Measurements from ENCODE around the gene RDX. TPM values are rescaled to one million over a fixed set of nuclear protein-coding genes. Genes with fewer than 3 reads are reported as not detected.

The RDX gene
- total RNA-seq, 1 donor from 2014 or later: 54.2 TPM

DNA sequence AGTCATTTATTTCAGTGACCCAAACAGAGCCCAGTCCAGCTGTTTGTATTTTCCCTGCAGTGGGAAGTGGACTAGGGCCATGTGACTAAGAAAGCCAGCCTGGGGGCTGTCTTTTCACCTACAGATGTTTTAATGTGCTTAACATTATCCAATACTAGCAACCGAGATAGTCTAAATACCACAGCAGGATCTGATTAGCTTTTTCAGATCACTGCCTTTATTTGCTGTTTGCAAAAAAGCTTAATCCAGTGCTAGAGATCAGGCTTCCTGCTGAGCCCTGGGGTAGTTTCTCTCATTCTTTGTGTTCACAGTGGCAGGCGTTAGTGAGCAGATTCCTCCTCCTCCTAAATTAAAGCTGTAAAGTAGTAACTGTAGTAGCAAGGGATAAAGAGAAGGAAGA is 168.3 kb downstream of the RDX start:
- ATAC-seq: no peak

DNA sequence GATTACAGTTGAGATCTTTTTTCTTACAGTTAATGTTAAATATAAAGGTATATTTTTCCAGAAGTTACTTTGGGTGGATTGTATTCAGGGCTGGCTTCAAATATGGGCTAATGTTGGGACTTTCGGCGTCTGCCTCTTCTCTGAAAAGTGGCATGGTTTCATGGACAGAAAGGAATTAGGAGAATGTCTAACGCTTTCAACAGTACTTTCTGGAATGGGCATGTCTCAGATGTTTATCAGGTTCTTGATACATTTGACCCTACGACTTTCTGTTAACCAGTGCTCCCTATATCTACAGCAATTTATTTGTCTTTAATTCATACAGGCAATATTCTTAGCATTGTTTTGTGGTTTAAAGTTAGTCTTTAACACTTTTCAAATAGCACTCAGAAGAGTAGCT is 169.5 kb downstream of the RDX start:
- ATAC-seq: no peak

DNA sequence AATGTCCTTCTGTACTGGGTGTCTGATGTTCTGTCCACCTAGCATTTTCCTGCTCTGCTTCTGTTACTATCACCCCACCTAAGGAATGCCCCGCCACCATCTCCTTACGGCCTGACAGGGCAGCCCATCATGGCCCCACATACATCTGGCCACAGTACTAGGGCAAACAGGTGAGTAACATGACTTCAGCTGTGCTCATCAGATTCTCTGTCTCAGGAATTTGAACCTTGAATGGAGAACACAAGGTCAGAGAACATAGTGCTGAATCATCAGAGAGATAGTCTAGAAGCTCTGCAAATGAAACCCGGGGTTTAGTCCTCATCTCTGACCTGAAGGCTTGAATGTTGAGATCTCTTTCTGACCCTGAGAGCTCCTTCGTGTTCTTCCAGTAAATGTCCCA is 170.8 kb downstream of the RDX start:
- no peak for ATAC-seq

Other genes with a start within 250 kb of the RDX start
- 4.6 TPM for gene ZC3H12C, start 203.2 kb downstream of the RDX start, total RNA-seq
- 9.7 TPM for gene FDX1, start 133.3 kb upstream of the RDX start, total RNA-seq

Measured in esophagus mucosa (tissue), 1 donor.